HFFc6 (cell line): ENCODE data around the gene RUNX1. TPM values are rescaled to one million over a fixed set of nuclear protein-coding genes. Genes with fewer than 3 reads are reported as not detected.

Source experiments
- DNase-seq: peaks from one replicate; pipeline ENCODE4 v3.0.0-alpha.2; 2018
- H3K27ac Mint-ChIP-seq: 2 replicates; pipeline ENCODE4 v1.8.0; 2020; ENCODE audit warnings: mild to moderate bottlenecking, mixed read lengths
- H3K27me3 Mint-ChIP-seq: 2 replicates; pipeline ENCODE4 v1.8.0; 2021; ENCODE audit warnings: mild to moderate bottlenecking, moderate library complexity, mixed read lengths; ENCODE audit not compliant: insufficient read depth
- H3K36me3 Mint-ChIP-seq: 2 replicates; pipeline ENCODE4 v1.8.0; 2021; ENCODE audit warnings: low read depth, mixed read lengths
- H3K4me1 Mint-ChIP-seq: 2 replicates; pipeline ENCODE4 v1.8.0; 2020; ENCODE audit warnings: low read depth, mixed read lengths
- H3K4me3 Mint-ChIP-seq: 2 replicates; pipeline ENCODE4 v1.8.0; 2020; ENCODE audit warnings: mild to moderate bottlenecking, moderate library complexity, mixed read lengths
- H3K9me3 Mint-ChIP-seq: 2 replicates; pipeline ENCODE4 v1.8.0; 2020; ENCODE audit warnings: mild to moderate bottlenecking, mixed read lengths
- CTCF ChIP-seq: fragments of 200-600 bp; sonication (generic); IDR thresholded peaks from 2 replicates; pipeline ENCODE4 v1.5.0; 2021; ENCODE audit warnings: antibody characterized with exemption, mild to moderate bottlenecking
- total RNA-seq, 6 experiments: library from RNA; stranded (reverse); fragmentation: NEBNext Ultra II Directional; extraction: Animal tissue kit (Norgen Biotek cat#: 25700); gene quantifications; 2 replicates in 1 of 6; 3 replicates in 5 of 6; pipeline ENCODE4 v1.2.3, GENCODE V29; 2021

RUNX1 gene
- total RNA-seq, 6 experiments from 2014 or later, result 57.4 to 78.9 (median 61.3) TPM

DNA sequence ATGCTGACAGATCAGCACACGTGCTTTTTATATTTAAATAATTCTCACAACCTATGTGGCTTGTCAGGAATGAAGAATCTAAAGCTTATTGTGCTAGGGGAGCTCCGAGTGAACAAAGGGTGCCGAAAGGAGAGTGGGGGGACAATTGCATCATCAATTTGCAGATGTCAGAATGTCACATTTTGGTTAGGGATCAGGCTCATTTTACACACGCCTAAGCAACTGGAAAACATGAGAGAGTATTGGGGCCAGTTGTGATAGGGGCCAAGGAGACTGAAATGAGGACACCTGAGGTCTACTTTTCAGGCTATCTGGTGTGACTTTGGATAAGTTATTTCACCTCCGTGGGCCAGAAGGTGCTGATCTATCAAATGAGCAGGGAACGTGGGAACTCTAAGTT lies 31.8 kb downstream of the RUNX1 start:
- Mint-ChIP-seq H3K27me3 (no peaks in the 10 kb centered on the region), H3K36me3 (peaks cover 34% of the 10 kb centered on the region), H3K4me3 (no peak overlapping the region), H3K9me3 (no peaks in the 10 kb centered on the region), H3K27ac (no peak overlapping the region), H3K4me1 (peaks cover 44% of the 10 kb centered on the region)
- DNase-seq, result no peak
- TF ChIP-seq CTCF, result no peak

GRCh38 chr21:35016517-35017188 lies 32.4 kb downstream of the RUNX1 start:
- peaks cover 28% of the 10 kb centered on the region for H3K36me3 Mint-ChIP-seq
- no peaks in the 10 kb centered on the region for H3K27me3 Mint-ChIP-seq
- no peak for DNase-seq
- no peak overlapping the region for H3K27ac Mint-ChIP-seq
- no peaks in the 10 kb centered on the region for H3K9me3 Mint-ChIP-seq
- TF ChIP-seq CTCF, result no peak
- H3K4me1 Mint-ChIP-seq, result peaks cover 44% of the 10 kb centered on the region
- H3K4me3 Mint-ChIP-seq, result no peak overlapping the region

- Mint-ChIP-seq H3K4me3 (no peak overlapping the region), H3K27me3 (no peaks in the 10 kb centered on the region), H3K4me1 (peaks cover 44% of the 10 kb centered on the region), H3K36me3 (peaks cover 22% of the 10 kb centered on the region), H3K27ac (no peak overlapping the region), H3K9me3 (no peaks in the 10 kb centered on the region)
- no peak for DNase-seq
- TF ChIP-seq CTCF, result no peak
These were observed 33.0 kb downstream of the RUNX1 start for GRCh38 chr21:35016071-35016470.

DNA sequence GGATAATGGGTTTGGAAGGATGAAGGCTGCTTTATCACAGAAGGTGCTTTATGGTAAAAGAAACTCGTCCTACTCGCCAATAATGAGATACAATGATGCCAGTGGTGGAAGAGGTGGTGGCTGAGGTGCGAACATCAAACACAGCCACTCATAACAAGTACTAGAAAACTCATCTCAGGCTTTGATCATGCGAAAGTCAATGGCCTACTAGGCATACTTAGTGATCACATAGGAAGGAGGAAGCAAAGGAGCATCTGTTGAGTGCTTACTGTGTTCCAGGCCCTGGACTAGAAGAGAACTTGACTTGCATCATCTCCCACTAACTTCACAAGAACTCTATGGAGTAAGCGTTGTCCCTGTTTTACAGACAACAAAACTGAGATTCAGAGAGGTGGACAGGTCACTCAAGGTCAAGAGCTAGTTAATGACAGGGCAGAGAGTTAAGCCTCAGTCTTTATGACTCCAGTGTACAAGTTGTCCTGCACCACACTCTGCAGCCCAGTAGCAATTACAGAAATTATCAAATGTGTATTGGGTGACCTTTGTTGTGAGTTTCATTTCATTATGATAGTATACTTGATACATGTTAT lies 33.6 kb downstream of the RUNX1 start:
- Mint-ChIP-seq H3K27me3 (no peaks in the 10 kb centered on the region; the same call in 1 of the 2 replicates), H3K9me3 (no peaks in the 10 kb centered on the region), H3K4me3 (no peak overlapping the region), H3K36me3 (peaks cover 17% of the 10 kb centered on the region), H3K4me1 (peaks cover 44% of the 10 kb centered on the region), H3K27ac (no peak overlapping the region)
- DNase-seq, result no peak
- no peak for TF ChIP-seq CTCF

- H3K4me3 Mint-ChIP-seq, result no peak overlapping the region
- no peaks in the 10 kb centered on the region; the same call in 1 of the 2 replicates for H3K27me3 Mint-ChIP-seq
- no peak for TF ChIP-seq CTCF
- H3K27ac Mint-ChIP-seq, result no peak overlapping the region
- H3K4me1 Mint-ChIP-seq, result peaks cover 42% of the 10 kb centered on the region
- DNase-seq, result no peak
- H3K9me3 Mint-ChIP-seq, result no peaks in the 10 kb centered on the region
- peaks cover 11% of the 10 kb centered on the region for H3K36me3 Mint-ChIP-seq
These were observed 34.6 kb downstream of the RUNX1 start for GRCh38 chr21:35014302-35015041.
